ENCODE measurements around the gene METRNL.

METRNL gene

GRCh38 chr17:83068641-83069570 lies 10.5 kb upstream of the METRNL start:
- no peak for DNase-seq (ENCODE audit: low spot score)
- TF ChIP-seq CTCF (IDR thresholded peaks at IDR 0.05; ENCODE audit: extremely low read depth, insufficient read depth, missing control alignments): no peak
- in situ Hi-C loops (cut with MboI; ENCODE audit: low pct_unique_long_range_greater_than_20kb, low sequenced_read_pairs, unreplicated experiment): no loop called here

- no peak for DNase-seq (ENCODE audit: low spot score)
- in situ Hi-C loops (cut with MboI; ENCODE audit: low pct_unique_long_range_greater_than_20kb, low sequenced_read_pairs, unreplicated experiment): no loop called here
- no peak for TF ChIP-seq CTCF (IDR thresholded peaks at IDR 0.05; ENCODE audit: extremely low read depth, insufficient read depth, missing control alignments)
These were observed 9.9 kb upstream of the METRNL start for GRCh38 chr17:83069571-83069906.

- TF ChIP-seq CTCF (IDR thresholded peaks at IDR 0.05; ENCODE audit: extremely low read depth, insufficient read depth, missing control alignments): no peak
- in situ Hi-C loops (cut with MboI; ENCODE audit: low pct_unique_long_range_greater_than_20kb, low sequenced_read_pairs, unreplicated experiment): no loop called here
- no peak for DNase-seq (ENCODE audit: low spot score)
These were observed 9.3 kb upstream of the METRNL start for GRCh38 chr17:83069931-83070742.

- in situ Hi-C loops (cut with MboI; ENCODE audit: low pct_unique_long_range_greater_than_20kb, low sequenced_read_pairs, unreplicated experiment): no loop called here
- no peak for DNase-seq (ENCODE audit: low spot score)
- no peak for TF ChIP-seq CTCF (IDR thresholded peaks at IDR 0.05; ENCODE audit: extremely low read depth, insufficient read depth, missing control alignments)
These were observed 8.5 kb upstream of the METRNL start for GRCh38 chr17:83070800-83071341.

GRCh38 chr17:83071365-83071764 lies 8.0 kb upstream of the METRNL start:
- DNase-seq (ENCODE audit: low spot score): no peak
- in situ Hi-C loops (cut with MboI; ENCODE audit: low pct_unique_long_range_greater_than_20kb, low sequenced_read_pairs, unreplicated experiment): no loop called here
- no peak for TF ChIP-seq CTCF (IDR thresholded peaks at IDR 0.05; ENCODE audit: extremely low read depth, insufficient read depth, missing control alignments)

- DNase-seq (ENCODE audit: low spot score): no peak
- in situ Hi-C loops (cut with MboI; ENCODE audit: low pct_unique_long_range_greater_than_20kb, low sequenced_read_pairs, unreplicated experiment): no loop called here
- TF ChIP-seq CTCF (IDR thresholded peaks at IDR 0.05; ENCODE audit: extremely low read depth, insufficient read depth, missing control alignments): no peak
These were observed 7.3 kb upstream of the METRNL start for GRCh38 chr17:83071966-83072562.
